Right atrium auricular region (tissue), 2 donors: ENCODE results near the gene PTHLH. TPM values are rescaled to one million over a fixed set of nuclear protein-coding genes. Genes with fewer than 3 reads are reported as not detected.

Source experiments
- DNase-seq: peaks from one replicate; pipeline ENCODE4 v3.0.0-alpha.2; 2019; ENCODE audit warnings: low spot score
- H3K27ac ChIP-seq, 2 donors: fragments of 200-600 bp; sonication (generic); 1 replicate in 1 of 2; 2 replicates in 1 of 2; pipeline ENCODE4 v1.5.1; 2016 to 2019
- H3K27me3 ChIP-seq, 2 donors: fragments of 200-600 bp; sonication (generic); one replicate each; pipeline versions ENCODE4 v1.5.1 to v1.6.0; 2017 to 2019
- H3K36me3 ChIP-seq: fragments of 200-600 bp; sonication (generic); one replicate; pipeline ENCODE4 v1.5.1; 2016
- H3K4me1 ChIP-seq, 2 donors: fragments of 200-600 bp; sonication (generic); one replicate each; pipeline versions ENCODE4 v1.5.1 to v1.6.0; 2017 to 2019
- H3K4me3 ChIP-seq, 2 donors: fragments of 200-600 bp; sonication (generic); 1 replicate in 1 of 2; 2 replicates in 1 of 2; pipeline ENCODE4 v1.5.1; 2017 to 2019; ENCODE audit warnings: mild to moderate bottlenecking in 1 of 2, moderate library complexity in 1 of 2
- H3K9me3 ChIP-seq, 2 donors: fragments of 200-600 bp; sonication (generic); one replicate each; pipeline ENCODE4 v1.5.1; 2019
- CTCF ChIP-seq, 2 donors: fragments of 200-600 bp; sonication (generic); IDR thresholded peaks; one replicate each; pipeline ENCODE4 v1.5.1; 2019; ENCODE audit warnings: antibody characterized with exemption in 2 of 2
- total RNA-seq, 2 donors: library from RNA; depleted of rRNA; stranded (reverse); fragments of >200 nt; gene quantifications; one replicate each; pipeline ENCODE4 v1.1.0, GENCODE V29; 2016

Gene PTHLH
- total RNA-seq, 2 donors from 2014 or later = 0.63 to 67.6 TPM

GRCh38 chr12:27964123-27964522, 8.4 kb downstream of the PTHLH start:
- no peak overlapping the region for H3K27ac ChIP-seq
- no peaks in the 10 kb centered on the region for H3K36me3 ChIP-seq
- H3K27me3 ChIP-seq = peaks cover 5 to 7% of the 10 kb centered on the region in 2 donors
- no peak for TF ChIP-seq CTCF (IDR thresholded peaks at IDR 0.05)
- H3K4me1 ChIP-seq = peaks cover 0 to 5% of the 10 kb centered on the region in 2 donors
- DNase-seq = no peak
- H3K4me3 ChIP-seq = no peak overlapping the region
- H3K9me3 ChIP-seq = no peaks in the 10 kb centered on the region

- Histone ChIP-seq H3K27ac (no peak overlapping the region), H3K9me3 (no peaks in the 10 kb centered on the region), H3K27me3 (no peaks in the 10 kb centered on the region), H3K36me3 (no peaks in the 10 kb centered on the region), H3K4me3 (no peak overlapping the region), H3K4me1 (no peaks in the 10 kb centered on the region)
- no peak for TF ChIP-seq CTCF (IDR thresholded peaks at IDR 0.05)
- DNase-seq = no peak
Measured at GRCh38 chr12:27960821-27961220, 11.7 kb downstream of the PTHLH start.

- no peak for DNase-seq
- no peak for TF ChIP-seq CTCF (IDR thresholded peaks at IDR 0.05)
- Histone ChIP-seq H3K27me3 (no peaks in the 10 kb centered on the region), H3K36me3 (no peaks in the 10 kb centered on the region), H3K4me3 (no peak overlapping the region), H3K4me1 (no peaks in the 10 kb centered on the region), H3K27ac (no peak overlapping the region), H3K9me3 (no peaks in the 10 kb centered on the region)
Measured at GRCh38 chr12:27958675-27959074, 13.9 kb downstream of the PTHLH start.

GRCh38 chr12:27957366-27957765, 15.2 kb downstream of the PTHLH start:
- Histone ChIP-seq H3K27ac (no peak overlapping the region), H3K4me1 (no peaks in the 10 kb centered on the region), H3K36me3 (no peaks in the 10 kb centered on the region), H3K9me3 (no peaks in the 10 kb centered on the region), H3K4me3 (no peak overlapping the region), H3K27me3 (no peaks in the 10 kb centered on the region)
- TF ChIP-seq CTCF (IDR thresholded peaks at IDR 0.05) = no peak
- DNase-seq = no peak

- H3K4me1 ChIP-seq = no peaks in the 10 kb centered on the region
- H3K36me3 ChIP-seq = no peaks in the 10 kb centered on the region
- no peak for DNase-seq
- TF ChIP-seq CTCF (IDR thresholded peaks at IDR 0.05) = no peak
- H3K4me3 ChIP-seq = no peak overlapping the region
- H3K27ac ChIP-seq = no peak overlapping the region
- H3K27me3 ChIP-seq = no peaks in the 10 kb centered on the region
- no peaks in the 10 kb centered on the region for H3K9me3 ChIP-seq
Measured at GRCh38 chr12:27953817-27954216, 18.7 kb downstream of the PTHLH start.

GRCh38 chr12:27953348-27953747, 19.2 kb downstream of the PTHLH start:
- no peaks in the 10 kb centered on the region for H3K27me3 ChIP-seq
- H3K36me3 ChIP-seq = no peaks in the 10 kb centered on the region
- H3K9me3 ChIP-seq = no peaks in the 10 kb centered on the region
- no peak overlapping the region for H3K4me3 ChIP-seq
- no peak for TF ChIP-seq CTCF (IDR thresholded peaks at IDR 0.05)
- no peak for DNase-seq
- no peak overlapping the region for H3K27ac ChIP-seq
- H3K4me1 ChIP-seq = no peaks in the 10 kb centered on the region
